Loucy (cell line): ENCODE results near the gene MELK.

Source experiments
- H2AFZ ChIP-seq: fragments of 200-600 bp; sonication (generic); 2 replicates; pipeline ENCODE4 v1.6.0; 2016; ENCODE audit warnings: antibody characterized with exemption, mild to moderate bottlenecking, low read length, moderate library complexity
- H3F3A ChIP-seq: fragments of 200-600 bp; 2 replicates; pipeline ENCODE4 v1.6.0; 2016; ENCODE audit warnings: antibody characterized with exemption, low read depth, mild to moderate bottlenecking
- H3K27me3 ChIP-seq: fragments of 200-600 bp; sonication (generic); 2 replicates; pipeline ENCODE4 v1.6.1; 2014; ENCODE audit warnings: low read length, mild to moderate bottlenecking; ENCODE audit not compliant: insufficient read depth, poor library complexity, severe bottlenecking
- H3K36me3 ChIP-seq: fragments of 200-600 bp; sonication (generic); 2 replicates; pipeline ENCODE4 v1.6.1; 2016; ENCODE audit warnings: low read length; ENCODE audit not compliant: insufficient read depth
- H3K4me1 ChIP-seq: fragments of 200-600 bp; sonication (generic); 2 replicates; pipeline ENCODE4 v1.5.1; 2014; ENCODE audit warnings: low read length, mild to moderate bottlenecking; ENCODE audit not compliant: insufficient read depth, poor library complexity, severe bottlenecking
- H3K4me2 ChIP-seq: fragments of 200-600 bp; sonication (generic); 2 replicates; pipeline ENCODE4 v1.6.0; 2014; ENCODE audit warnings: antibody characterized with exemption, low read length, low read depth, mild to moderate bottlenecking; ENCODE audit not compliant: poor library complexity, severe bottlenecking
- H3K4me3 ChIP-seq: fragments of 200-600 bp; sonication (generic); 2 replicates; pipeline ENCODE4 v1.5.1; 2014; ENCODE audit warnings: low read length, mild to moderate bottlenecking, mixed read lengths; ENCODE audit not compliant: poor library complexity, severe bottlenecking
- H3K79me2 ChIP-seq: fragments of 200-600 bp; sonication (generic); 2 replicates; pipeline ENCODE4 v1.6.1; 2014; ENCODE audit warnings: low read length; ENCODE audit not compliant: insufficient read depth
- H3K9ac ChIP-seq: fragments of 200-600 bp; sonication (generic); 2 replicates; pipeline ENCODE4 v1.6.0; 2014; ENCODE audit warnings: mild to moderate bottlenecking, low read depth, low read length, moderate library complexity; ENCODE audit not compliant: poor library complexity, severe bottlenecking
- H3K9me2 ChIP-seq: fragments of 200-600 bp; sonication (generic); replicated peaks from 2 replicates; pipeline ENCODE4 v1.6.1; 2016; ENCODE audit warnings: low read depth, low read length, mixed read lengths
- H3K9me3 ChIP-seq: fragments of 200-600 bp; sonication (generic); 2 replicates; pipeline ENCODE4 v1.6.1; 2014; ENCODE audit warnings: mild to moderate bottlenecking, antibody characterized with exemption, low read length, low read depth; ENCODE audit not compliant: insufficient read depth
- H4K20me1 ChIP-seq: fragments of 200-600 bp; sonication (generic); 2 replicates; pipeline ENCODE4 v1.6.0; 2014; ENCODE audit warnings: antibody characterized with exemption, low read length, mild to moderate bottlenecking; ENCODE audit not compliant: insufficient read depth, poor library complexity, severe bottlenecking
- EZH2phosphoT487 ChIP-seq: fragments of 200-600 bp; IDR thresholded peaks from 2 replicates; pipeline ENCODE4 v1.6.1; 2018; ENCODE audit warnings: antibody characterized with exemption, mild to moderate bottlenecking, moderate library complexity, borderline replicate concordance
- TF ChIP-seq, protein P1 (sequence below): fragments of 200-600 bp; sonication (generic); conservative IDR thresholded peaks from 2 replicates; pipeline ENCODE4 v1.5.1; 2014; ENCODE audit warnings: mild to moderate bottlenecking, antibody characterized with exemption, low read length

Gene MELK

DNA sequence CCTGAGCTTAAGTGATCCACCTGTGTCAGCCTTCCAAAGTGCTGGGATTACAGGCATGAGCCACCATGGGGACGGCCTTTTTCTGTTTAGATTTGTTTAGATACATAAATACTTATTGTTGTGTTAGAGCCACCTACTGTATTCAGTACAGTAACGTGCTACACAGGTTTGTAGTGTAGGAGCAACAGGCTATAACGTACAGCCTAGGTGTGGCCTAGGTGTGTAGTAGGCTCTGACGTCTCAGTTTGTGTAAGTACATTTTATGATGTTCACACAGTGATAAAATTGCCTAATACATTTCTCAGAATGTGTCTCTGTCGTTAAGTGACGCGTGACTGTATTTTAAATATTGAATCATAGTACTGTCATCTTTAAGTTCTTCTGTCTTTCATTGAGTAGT lies 84.1 kb downstream of the MELK start:
- Histone ChIP-seq H3K9ac (no peak overlapping the region), H3K27me3 (no peaks in the 10 kb centered on the region), H3K36me3 (peaks cover 65% of the 10 kb centered on the region; the same call in 1 of the 2 replicates), H4K20me1 (no peaks in the 10 kb centered on the region), H3K79me2 (no peaks in the 10 kb centered on the region), H3K4me3 (no peak overlapping the region), H3K4me2 (no peak overlapping the region), H3K9me2 (no peaks in the 10 kb centered on the region), H3F3A (no peaks in the 10 kb centered on the region), H2AFZ (no peak overlapping the region), H3K4me1 (no peaks in the 10 kb centered on the region), H3K9me3 (no peaks in the 10 kb centered on the region)
- TF ChIP-seq, protein P1, sequence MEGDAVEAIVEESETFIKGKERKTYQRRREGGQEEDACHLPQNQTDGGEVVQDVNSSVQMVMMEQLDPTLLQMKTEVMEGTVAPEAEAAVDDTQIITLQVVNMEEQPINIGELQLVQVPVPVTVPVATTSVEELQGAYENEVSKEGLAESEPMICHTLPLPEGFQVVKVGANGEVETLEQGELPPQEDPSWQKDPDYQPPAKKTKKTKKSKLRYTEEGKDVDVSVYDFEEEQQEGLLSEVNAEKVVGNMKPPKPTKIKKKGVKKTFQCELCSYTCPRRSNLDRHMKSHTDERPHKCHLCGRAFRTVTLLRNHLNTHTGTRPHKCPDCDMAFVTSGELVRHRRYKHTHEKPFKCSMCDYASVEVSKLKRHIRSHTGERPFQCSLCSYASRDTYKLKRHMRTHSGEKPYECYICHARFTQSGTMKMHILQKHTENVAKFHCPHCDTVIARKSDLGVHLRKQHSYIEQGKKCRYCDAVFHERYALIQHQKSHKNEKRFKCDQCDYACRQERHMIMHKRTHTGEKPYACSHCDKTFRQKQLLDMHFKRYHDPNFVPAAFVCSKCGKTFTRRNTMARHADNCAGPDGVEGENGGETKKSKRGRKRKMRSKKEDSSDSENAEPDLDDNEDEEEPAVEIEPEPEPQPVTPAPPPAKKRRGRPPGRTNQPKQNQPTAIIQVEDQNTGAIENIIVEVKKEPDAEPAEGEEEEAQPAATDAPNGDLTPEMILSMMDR, result no peak
- no peak for TF ChIP-seq EZH2phosphoT487

DNA sequence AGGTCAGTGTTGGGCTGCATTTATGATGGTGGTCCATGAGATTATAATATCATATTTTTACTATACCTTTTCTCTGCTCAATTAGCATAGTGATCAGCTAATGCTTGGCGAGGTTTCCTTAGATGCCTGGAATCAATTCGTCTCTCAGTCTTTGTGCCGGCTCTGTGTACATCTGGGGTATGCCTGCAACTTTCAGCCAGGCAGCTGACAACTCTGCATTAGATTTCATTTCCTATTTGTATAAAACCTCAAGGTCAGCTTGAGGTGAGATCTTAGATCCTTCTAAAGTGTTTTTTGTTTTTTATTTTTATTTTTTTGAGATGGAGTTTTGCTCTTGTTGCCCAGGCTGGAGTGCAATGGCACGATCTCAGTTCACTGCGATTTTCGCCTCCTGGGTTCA lies 86.8 kb downstream of the MELK start:
- no peaks in the 10 kb centered on the region for H3K9me2 ChIP-seq
- no peak for TF ChIP-seq EZH2phosphoT487
- TF ChIP-seq, protein P1, result no peak
- H4K20me1 ChIP-seq, result no peaks in the 10 kb centered on the region
- no peaks in the 10 kb centered on the region for H3K9me3 ChIP-seq
- no peaks in the 10 kb centered on the region for H3F3A ChIP-seq
- no peaks in the 10 kb centered on the region for H3K27me3 ChIP-seq
- no peak overlapping the region for H2AFZ ChIP-seq
- no peak overlapping the region for H3K9ac ChIP-seq
- H3K4me2 ChIP-seq, result no peak overlapping the region
- no peak overlapping the region for H3K4me3 ChIP-seq
- H3K79me2 ChIP-seq, result no peaks in the 10 kb centered on the region
- peaks cover 3% of the 10 kb centered on the region for H3K4me1 ChIP-seq
- peaks cover 50% of the 10 kb centered on the region; the same call in 1 of the 2 replicates for H3K36me3 ChIP-seq

DNA sequence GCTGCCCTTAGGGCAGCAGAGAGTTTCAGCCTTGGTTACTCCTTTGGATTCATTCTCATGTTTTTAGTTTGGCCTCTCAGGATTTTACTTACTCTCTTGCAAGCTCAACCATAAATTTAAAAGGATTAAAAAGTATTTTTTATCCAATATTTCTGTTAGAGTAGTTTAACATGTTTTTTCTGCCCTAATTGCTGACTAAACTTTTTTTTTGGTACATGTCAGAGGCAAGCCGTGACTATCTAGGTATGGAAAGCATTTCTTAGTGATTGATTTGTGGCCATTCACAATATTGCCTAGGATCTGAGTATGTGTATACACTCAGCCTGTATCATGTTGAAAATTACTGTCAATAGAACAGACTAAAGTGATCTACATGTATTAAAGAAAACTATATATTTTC lies 92.1 kb downstream of the MELK start:
- no peaks in the 10 kb centered on the region for H4K20me1 ChIP-seq
- H2AFZ ChIP-seq, result no peak overlapping the region
- no peaks in the 10 kb centered on the region for H3K9me2 ChIP-seq
- H3K4me3 ChIP-seq, result no peak overlapping the region
- H3K4me1 ChIP-seq, result peaks cover 34% of the 10 kb centered on the region
- TF ChIP-seq, protein P1, result no peak
- TF ChIP-seq EZH2phosphoT487, result no peak
- H3K36me3 ChIP-seq, result peaks cover 25% of the 10 kb centered on the region; the same call in 1 of the 2 replicates
- H3K4me2 ChIP-seq, result peak overlapping the region; percentile 53
- H3K79me2 ChIP-seq, result no peaks in the 10 kb centered on the region
- peaks cover 6% of the 10 kb centered on the region; the same call in 1 of the 2 replicates for H3F3A ChIP-seq
- H3K9me3 ChIP-seq, result no peaks in the 10 kb centered on the region
- peak overlapping the region; percentile 33 for H3K9ac ChIP-seq
- no peaks in the 10 kb centered on the region for H3K27me3 ChIP-seq
